HCT116 (cell line): ENCODE results near the gene PDK1. TPM values are rescaled to one million over a fixed set of nuclear protein-coding genes. Genes with fewer than 3 reads are reported as not detected.

ENCODE experiments used
- ATAC-seq: fragments of 200-7000 bp; cut with Tn5 transposase; 2 replicates; pipeline ENCODE4 v1.9.1; 2020; ENCODE audit warnings: mild to moderate bottlenecking, moderate library complexity
- BruUV-seq: library from RNA; stranded (reverse); fragments of 400-500 nt; replicated peaks from 2 replicates; lab custom pipeline; 2021; lab: Mats Ljungman, UMichigan
- CTCF ChIA-PET: fragments of 300-600 bp; sonication (Branson Sonifier 250); formaldehyde crosslinking; loops from one replicate; lab custom pipeline; 2021; ENCODE audit warnings: antibody characterized with exemption; lab: Charles Lee
- POLR2A ChIA-PET: fragments of 300-600, 350-600 bp; sonication (Branson Sonifier 250); formaldehyde crosslinking; loops from one replicate; lab custom pipeline; 2021; ENCODE audit warnings: antibody characterized with exemption; lab: Charles Lee
- RAD21 ChIA-PET, 2 experiments: fragments of 300-600 bp; sonication (Branson Sonifier 250); formaldehyde crosslinking; loops; one replicate each; lab custom pipeline; 2023; ENCODE audit warnings: low total read pairs in 2 of 2; ENCODE audit not compliant: uncharacterized antibody in 2 of 2, unreplicated experiment in 2 of 2, low non-redundant PET in 1 of 2; lab: Charles Lee
- DNase-seq: peaks from one replicate; pipeline ENCODE4 v3.0.0-alpha.2; 2010; ENCODE audit warnings: low read depth, low spot score
- H2AFZ ChIP-seq: fragments of 200-600 bp; shearing (Covaris generic), sonication (generic); 2 replicates; pipeline ENCODE4 v1.6.1; 2017; ENCODE audit warnings: low read depth, mixed run types, mixed read lengths, antibody characterized with exemption, low read length; ENCODE audit not compliant: poor library complexity, severe bottlenecking
- H3K27ac ChIP-seq: 2 replicates; pipeline ENCODE4 v1.5.1; 2012; ENCODE audit warnings: low read depth, low read length
- H3K27me3 ChIP-seq: fragments of 200-600 bp; sonication (generic); 2 replicates; pipeline ENCODE4 v1.6.1; 2016; ENCODE audit warnings: mixed run types, low read length, mixed read lengths; ENCODE audit not compliant: insufficient read depth
- H3K36me3 ChIP-seq, 2 experiments: fragments of 200-500 bp in 1 of 2; fragments of 200-600 bp in 1 of 2; sonication (Bioruptor generic) in 1 of 2; sonication (generic) in 1 of 2; 2 replicates each; pipeline versions ENCODE4 v1.5.1 to v1.6.1; 2014 to 2016; ENCODE audit warnings: low read length in 2 of 2, inconsistent platforms in 1 of 2, mixed read lengths in 1 of 2, mixed run types in 1 of 2; ENCODE audit not compliant: insufficient read depth in 2 of 2, control insufficient read depth in 1 of 2
- H3K4me1 ChIP-seq, 2 experiments: fragments of 200-600 bp in 1 of 2; sonication (generic) in 1 of 2; 2 replicates each; pipeline versions ENCODE4 v1.5.1 to v1.6.1; 2012 to 2017; ENCODE audit warnings: low read length in 2 of 2, inconsistent platforms in 1 of 2, mild to moderate bottlenecking in 1 of 2, mixed read lengths in 1 of 2, mixed run types in 1 of 2, moderate library complexity in 1 of 2; ENCODE audit not compliant: insufficient read depth in 2 of 2, control insufficient read depth in 1 of 2
- H3K4me2 ChIP-seq: fragments of 200-600 bp; sonication (generic); 2 replicates; pipeline ENCODE4 v1.6.1; 2017; ENCODE audit warnings: mixed run types, low read length, mixed read lengths
- H3K4me3 ChIP-seq, 2 experiments: fragments of 200-600 bp in 1 of 2; sonication (generic) in 1 of 2; replicated peaks in 1 of 2; 2 replicates each; pipeline ENCODE4 v1.5.1; 2011 to 2016; ENCODE audit warnings: low read length in 2 of 2, control low read depth in 1 of 2, low read depth in 1 of 2, mild to moderate bottlenecking in 1 of 2, mixed read lengths in 1 of 2, mixed run types in 1 of 2
- H3K79me2 ChIP-seq: fragments of 200-600 bp; sonication (generic); 2 replicates; pipeline ENCODE4 v1.6.1; 2017; ENCODE audit warnings: mild to moderate bottlenecking, mixed run types, low read length, moderate library complexity, mixed read lengths; ENCODE audit not compliant: insufficient read depth
- H3K9ac ChIP-seq: fragments of 200-600 bp; sonication (generic); 2 replicates; pipeline ENCODE4 v1.6.1; 2016; ENCODE audit warnings: low read length, mixed read lengths
- H3K9me2 ChIP-seq: fragments of 200-600 bp; sonication (generic), shearing (Covaris generic); 2 replicates; pipeline ENCODE4 v1.6.1; 2017; ENCODE audit warnings: mixed run types, mild to moderate bottlenecking, moderate library complexity; ENCODE audit not compliant: insufficient read depth
- H3K9me3 ChIP-seq, 2 experiments: fragments of 200-500 bp in 1 of 2; fragments of 200-600 bp in 1 of 2; sonication (Bioruptor generic) in 1 of 2; sonication (generic) in 1 of 2; 2 replicates each; pipeline ENCODE4 v1.6.1; 2014 to 2017; ENCODE audit warnings: low read length in 2 of 2, mixed read lengths in 2 of 2, inconsistent platforms in 1 of 2, low read depth in 1 of 2, mild to moderate bottlenecking in 1 of 2, mixed run types in 1 of 2, moderate library complexity in 1 of 2; ENCODE audit not compliant: control insufficient read depth in 1 of 2, insufficient read depth in 1 of 2
- H4K20me1 ChIP-seq: fragments of 200-600 bp; sonication (generic), shearing (Covaris generic); 2 replicates; pipeline ENCODE4 v1.6.1; 2017; ENCODE audit warnings: mixed run types, mild to moderate bottlenecking, moderate library complexity; ENCODE audit not compliant: insufficient read depth
- CEBPB ChIP-seq: IDR thresholded peaks from 2 replicates; pipeline ENCODE4 v1.6.1; 2012; ENCODE audit warnings: low read depth
- EGR1 ChIP-seq: IDR thresholded peaks from 2 replicates; pipeline ENCODE4 v1.6.1; 2012; ENCODE audit warnings: low read depth
- ELF1 ChIP-seq: IDR thresholded peaks from 2 replicates; pipeline ENCODE4 v1.6.1; 2012; ENCODE audit warnings: low read depth, borderline replicate concordance
- EZH2 ChIP-seq: fragments of 200-600 bp; sonication (generic); IDR thresholded peaks from 2 replicates; pipeline ENCODE4 v1.6.1; 2017; ENCODE audit warnings: antibody characterized with exemption, mixed run types
- EZH2phosphoT487 ChIP-seq: fragments of 200-600 bp; IDR thresholded peaks from 2 replicates; pipeline ENCODE4 v1.6.1; 2018; ENCODE audit warnings: antibody characterized with exemption, borderline replicate concordance
- FOSL1 ChIP-seq: IDR thresholded peaks from 2 replicates; pipeline ENCODE4 v1.6.1; 2012; ENCODE audit warnings: low read depth
- JUND ChIP-seq: IDR thresholded peaks from 2 replicates; pipeline ENCODE4 v1.6.1; 2012
- POLR2A ChIP-seq: IDR thresholded peaks from 2 replicates; pipeline ENCODE4 v1.7.0; 2011; ENCODE audit warnings: borderline replicate concordance; ENCODE audit not compliant: insufficient read depth, insufficient read length; ENCODE audit errors: extremely low read depth
- POLR2AphosphoS5 ChIP-seq: IDR thresholded peaks from 2 replicates; pipeline ENCODE4 v1.6.1; 2011; ENCODE audit warnings: mild to moderate bottlenecking, low read depth, low read length, moderate library complexity
- RAD21 ChIP-seq: IDR thresholded peaks from 2 replicates; pipeline ENCODE4 v1.6.1; 2012; ENCODE audit warnings: low read depth, mild to moderate bottlenecking
- SIN3A ChIP-seq: IDR thresholded peaks from 2 replicates; pipeline ENCODE4 v1.6.1; 2012; ENCODE audit warnings: low read depth
- SP1 ChIP-seq: IDR thresholded peaks from 2 replicates; pipeline ENCODE4 v1.6.1; 2012; ENCODE audit warnings: low read depth
- SRF ChIP-seq: IDR thresholded peaks from 2 replicates; pipeline ENCODE4 v1.6.1; 2012; ENCODE audit warnings: low read depth
- TCF7L2 ChIP-seq: IDR thresholded peaks from 2 replicates; pipeline ENCODE4 v1.7.0; 2011; ENCODE audit warnings: borderline replicate concordance, inconsistent platforms; ENCODE audit not compliant: insufficient read depth, insufficient read length; ENCODE audit errors: extremely low read depth
- ZNF274 ChIP-seq: fragments of 200-500 bp; sonication (Bioruptor generic); IDR thresholded peaks from 2 replicates; pipeline ENCODE4 v1.6.1; 2014; ENCODE audit warnings: mild to moderate bottlenecking, low read depth, low read length, inconsistent platforms
- intact Hi-C: fragments of 100-400 bp; cut with micrococcal nuclease; formaldehyde crosslinking; loops from 2 replicates; pipeline ENCODE4 v1.10.0; 2022
- total RNA-seq: library from RNA; stranded (reverse); gene quantifications from one replicate; pipeline ENCODE4 v1.2.1, GENCODE V29; 2021; ENCODE audit not compliant: unreplicated experiment
- TF ChIP-seq, protein P1 (sequence below): IDR thresholded peaks from 2 replicates; pipeline ENCODE4 v1.6.1; 2011; ENCODE audit warnings: mild to moderate bottlenecking, low read length, moderate library complexity; ENCODE audit not compliant: insufficient replicate concordance; ENCODE audit errors: extremely low read depth
- TF ChIP-seq, protein P2 (sequence below), 3 experiments: fragments of 200-600 bp in 1 of 3; sonication (generic) in 1 of 3; IDR thresholded peaks in 2 of 3; conservative IDR thresholded peaks in 1 of 3; 2 replicates each; pipeline ENCODE4 v1.5.1; 2012 to 2017; ENCODE audit warnings: low read depth in 2 of 3, low read length in 2 of 3, antibody characterized with exemption in 1 of 3, borderline replicate concordance in 1 of 3, control low read depth in 1 of 3, mild to moderate bottlenecking in 1 of 3, mixed read lengths in 1 of 3, mixed run types in 1 of 3, moderate library complexity in 1 of 3; ENCODE audit not compliant: insufficient read depth in 1 of 3
- TF ChIP-seq, protein P3 (sequence below): IDR thresholded peaks from 2 replicates; pipeline ENCODE4 v1.6.1; 2012
- TF ChIP-seq, protein P4 (sequence below): IDR thresholded peaks from 2 replicates; pipeline ENCODE4 v1.6.1; 2012

Gene PDK1
- total RNA-seq, 1 experiment from 2014 or later, result 21.3 TPM

DNA sequence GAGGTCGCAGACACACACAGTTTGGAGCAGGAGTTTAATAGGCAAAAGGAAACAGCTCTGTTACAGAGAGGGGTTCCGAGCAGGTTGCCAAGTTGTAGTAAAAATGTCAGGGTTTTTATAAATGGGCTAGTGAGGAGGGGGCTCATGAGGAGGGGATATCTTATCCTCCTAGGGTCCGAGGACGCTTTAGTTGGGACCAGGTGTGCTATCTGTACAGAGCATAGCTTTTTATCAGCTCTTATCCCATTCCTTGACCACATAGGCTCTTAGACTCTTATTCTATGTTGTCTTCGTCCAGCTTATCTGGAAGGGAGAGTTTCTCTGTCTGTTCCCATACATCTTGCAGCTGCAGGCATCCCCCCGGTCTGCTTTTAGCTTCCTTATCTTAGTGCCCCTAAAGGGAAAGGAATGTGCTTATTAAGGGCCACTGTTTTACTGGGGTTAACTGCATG is 44.7 kb downstream of the PDK1 start (continued):
- TF ChIP-seq, protein P1, sequence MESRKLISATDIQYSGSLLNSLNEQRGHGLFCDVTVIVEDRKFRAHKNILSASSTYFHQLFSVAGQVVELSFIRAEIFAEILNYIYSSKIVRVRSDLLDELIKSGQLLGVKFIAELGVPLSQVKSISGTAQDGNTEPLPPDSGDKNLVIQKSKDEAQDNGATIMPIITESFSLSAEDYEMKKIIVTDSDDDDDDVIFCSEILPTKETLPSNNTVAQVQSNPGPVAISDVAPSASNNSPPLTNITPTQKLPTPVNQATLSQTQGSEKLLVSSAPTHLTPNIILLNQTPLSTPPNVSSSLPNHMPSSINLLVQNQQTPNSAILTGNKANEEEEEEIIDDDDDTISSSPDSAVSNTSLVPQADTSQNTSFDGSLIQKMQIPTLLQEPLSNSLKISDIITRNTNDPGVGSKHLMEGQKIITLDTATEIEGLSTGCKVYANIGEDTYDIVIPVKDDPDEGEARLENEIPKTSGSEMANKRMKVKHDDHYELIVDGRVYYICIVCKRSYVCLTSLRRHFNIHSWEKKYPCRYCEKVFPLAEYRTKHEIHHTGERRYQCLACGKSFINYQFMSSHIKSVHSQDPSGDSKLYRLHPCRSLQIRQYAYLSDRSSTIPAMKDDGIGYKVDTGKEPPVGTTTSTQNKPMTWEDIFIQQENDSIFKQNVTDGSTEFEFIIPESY, result no peak

DNA sequence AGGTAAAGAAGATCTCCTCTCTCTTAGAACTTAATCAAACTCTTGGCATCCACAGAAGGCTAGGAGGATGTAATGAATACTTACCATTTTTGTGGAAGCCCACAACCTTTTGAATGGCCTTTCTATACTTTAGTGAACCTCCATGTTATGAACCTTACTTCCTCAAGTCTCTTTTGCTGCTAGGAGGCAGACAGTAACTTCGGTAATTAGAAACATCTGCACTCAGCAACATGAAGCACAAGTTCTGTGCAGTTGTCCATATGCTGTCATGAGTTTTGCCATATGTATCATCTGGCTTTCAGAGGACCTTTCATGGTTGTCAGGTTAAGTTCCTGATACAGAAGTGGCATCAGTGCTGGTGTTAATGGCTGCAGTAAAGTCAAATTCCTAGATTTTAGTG is 50.4 kb downstream of the PDK1 start:
- ChIA-PET POLR2A (no interaction called here), CTCF (no interaction called here)
- no peaks in the 10 kb centered on the region; a peak in 1 of 4 replicates for H3K36me3 ChIP-seq
- no peaks in the 10 kb centered on the region for H3K4me1 ChIP-seq
- no TSS peak for BruUV-seq
- no peak overlapping the region for H3K4me2 ChIP-seq
- no peak overlapping the region for H3K4me3 ChIP-seq
- no peak for TF ChIP-seq FOSL1
- no peak for TF ChIP-seq EZH2
- TF ChIP-seq SIN3A, result no peak
- TF ChIP-seq EGR1, result no peak
- TF ChIP-seq SP1, result no peak
- TF ChIP-seq, protein P2, sequence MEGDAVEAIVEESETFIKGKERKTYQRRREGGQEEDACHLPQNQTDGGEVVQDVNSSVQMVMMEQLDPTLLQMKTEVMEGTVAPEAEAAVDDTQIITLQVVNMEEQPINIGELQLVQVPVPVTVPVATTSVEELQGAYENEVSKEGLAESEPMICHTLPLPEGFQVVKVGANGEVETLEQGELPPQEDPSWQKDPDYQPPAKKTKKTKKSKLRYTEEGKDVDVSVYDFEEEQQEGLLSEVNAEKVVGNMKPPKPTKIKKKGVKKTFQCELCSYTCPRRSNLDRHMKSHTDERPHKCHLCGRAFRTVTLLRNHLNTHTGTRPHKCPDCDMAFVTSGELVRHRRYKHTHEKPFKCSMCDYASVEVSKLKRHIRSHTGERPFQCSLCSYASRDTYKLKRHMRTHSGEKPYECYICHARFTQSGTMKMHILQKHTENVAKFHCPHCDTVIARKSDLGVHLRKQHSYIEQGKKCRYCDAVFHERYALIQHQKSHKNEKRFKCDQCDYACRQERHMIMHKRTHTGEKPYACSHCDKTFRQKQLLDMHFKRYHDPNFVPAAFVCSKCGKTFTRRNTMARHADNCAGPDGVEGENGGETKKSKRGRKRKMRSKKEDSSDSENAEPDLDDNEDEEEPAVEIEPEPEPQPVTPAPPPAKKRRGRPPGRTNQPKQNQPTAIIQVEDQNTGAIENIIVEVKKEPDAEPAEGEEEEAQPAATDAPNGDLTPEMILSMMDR (IDR thresholded peaks at IDR 0.05 in 2 of 3, conservative IDR thresholded peaks at IDR 0.05 in 1 of 3; ENCODE audit: borderline replicate concordance in 1 of 3, insufficient read depth in 1 of 3, low read depth in 2 of 3, low read length in 2 of 3), result no peak
- no peak for TF ChIP-seq ELF1
- TF ChIP-seq POLR2AphosphoS5, result no peak
- no peak for TF ChIP-seq RAD21
- no peak for TF ChIP-seq ZNF274
- TF ChIP-seq, protein P1, result no peak
- TF ChIP-seq, protein P3, sequence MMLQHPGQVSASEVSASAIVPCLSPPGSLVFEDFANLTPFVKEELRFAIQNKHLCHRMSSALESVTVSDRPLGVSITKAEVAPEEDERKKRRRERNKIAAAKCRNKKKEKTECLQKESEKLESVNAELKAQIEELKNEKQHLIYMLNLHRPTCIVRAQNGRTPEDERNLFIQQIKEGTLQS, result no peak
- TF ChIP-seq, protein P4, sequence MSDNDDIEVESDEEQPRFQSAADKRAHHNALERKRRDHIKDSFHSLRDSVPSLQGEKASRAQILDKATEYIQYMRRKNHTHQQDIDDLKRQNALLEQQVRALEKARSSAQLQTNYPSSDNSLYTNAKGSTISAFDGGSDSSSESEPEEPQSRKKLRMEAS, result no peak
- TF ChIP-seq SRF, result no peak
- no peak for TF ChIP-seq JUND
- no peak for TF ChIP-seq CEBPB
- TF ChIP-seq TCF7L2, result no peak
- no peak for TF ChIP-seq EZH2phosphoT487
- TF ChIP-seq POLR2A, result no peak
- TF ChIP-seq, all 23 proteins: peak for 0
- H2AFZ ChIP-seq, result no peak overlapping the region
- no peaks in the 10 kb centered on the region for H3K79me2 ChIP-seq
- DNase-seq (no peak), ATAC-seq (no peak)
- H4K20me1 ChIP-seq, result no peaks in the 10 kb centered on the region
- H3K9ac ChIP-seq, result no peak overlapping the region
- no peaks in the 10 kb centered on the region for H3K9me3 ChIP-seq
- RAD21 ChIA-PET, result no interaction called here
- intact Hi-C loops, result no loop called here
- H3K27ac ChIP-seq, result no peak overlapping the region
- no peaks in the 10 kb centered on the region for H3K9me2 ChIP-seq
- H3K27me3 ChIP-seq, result no peaks in the 10 kb centered on the region
